Ovary (tissue), 3 donors: ENCODE measurements around the gene HHIPL1.

Source experiments
- EP300 ChIP-seq: sonication (generic); formaldehyde crosslinking; IDR thresholded peaks from one replicate; pipeline ENCODE4 v1.6.1; 2017; ENCODE audit warnings: antibody characterized with exemption
- POLR2A ChIP-seq: fragments of 450-650 bp; IDR thresholded peaks from one replicate; pipeline ENCODE4 v1.6.1; 2017; ENCODE audit warnings: antibody characterized with exemption, mild to moderate bottlenecking, moderate library complexity
- TF ChIP-seq, protein P1 (sequence below), 3 donors: fragments of 450-650 bp in 2 of 3; fragments of 200-600 bp in 1 of 3; IDR thresholded peaks; one replicate each; pipeline versions ENCODE4 v1.5.1 to v1.8.0; 2016 to 2022; ENCODE audit warnings: antibody characterized with exemption in 3 of 3, mild to moderate bottlenecking in 1 of 3
- donor health status: DM: no; HTN: no; CAD: no.

- TF ChIP-seq, protein P1, sequence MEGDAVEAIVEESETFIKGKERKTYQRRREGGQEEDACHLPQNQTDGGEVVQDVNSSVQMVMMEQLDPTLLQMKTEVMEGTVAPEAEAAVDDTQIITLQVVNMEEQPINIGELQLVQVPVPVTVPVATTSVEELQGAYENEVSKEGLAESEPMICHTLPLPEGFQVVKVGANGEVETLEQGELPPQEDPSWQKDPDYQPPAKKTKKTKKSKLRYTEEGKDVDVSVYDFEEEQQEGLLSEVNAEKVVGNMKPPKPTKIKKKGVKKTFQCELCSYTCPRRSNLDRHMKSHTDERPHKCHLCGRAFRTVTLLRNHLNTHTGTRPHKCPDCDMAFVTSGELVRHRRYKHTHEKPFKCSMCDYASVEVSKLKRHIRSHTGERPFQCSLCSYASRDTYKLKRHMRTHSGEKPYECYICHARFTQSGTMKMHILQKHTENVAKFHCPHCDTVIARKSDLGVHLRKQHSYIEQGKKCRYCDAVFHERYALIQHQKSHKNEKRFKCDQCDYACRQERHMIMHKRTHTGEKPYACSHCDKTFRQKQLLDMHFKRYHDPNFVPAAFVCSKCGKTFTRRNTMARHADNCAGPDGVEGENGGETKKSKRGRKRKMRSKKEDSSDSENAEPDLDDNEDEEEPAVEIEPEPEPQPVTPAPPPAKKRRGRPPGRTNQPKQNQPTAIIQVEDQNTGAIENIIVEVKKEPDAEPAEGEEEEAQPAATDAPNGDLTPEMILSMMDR (IDR thresholded peaks at IDR 0.05) = no peak
- no peak for TF ChIP-seq POLR2A
- TF ChIP-seq EP300 = no peak
These were observed 26.6 kb downstream of the HHIPL1 start for GRCh38 chr14:99671235-99672224.
